WERI-Rb-1 (cell line): Measurements from ENCODE around the gene TEX22.
A peak's percentile ranks its signal among the peaks of the same experiment; 100 is the strongest.

ENCODE experiments used
- DNase-seq: peaks from one replicate; pipeline ENCODE4 v3.0.0-alpha.2; 2020
- H3K27ac ChIP-seq: fragments of 250-450 bp; sonication (Bioruptor Pico); 2 replicates; pipeline ENCODE4 v1.5.1; 2020; ENCODE audit warnings: mild to moderate bottlenecking, moderate library complexity
- H3K27me3 ChIP-seq: fragments of 250-450 bp; sonication (Bioruptor Pico); 2 replicates; pipeline ENCODE4 v1.5.1; 2021; ENCODE audit warnings: mild to moderate bottlenecking, low read depth, moderate library complexity; ENCODE audit not compliant: insufficient read depth, severe bottlenecking
- H3K36me3 ChIP-seq: fragments of 250-450 bp; sonication (Bioruptor Pico); 2 replicates; pipeline ENCODE4 v1.5.1; 2020; ENCODE audit warnings: mild to moderate bottlenecking, moderate library complexity
- H3K4me3 ChIP-seq: 2 replicates; pipeline ENCODE4 v1.5.1; 2011; ENCODE audit warnings: low read depth, mild to moderate bottlenecking, control low read depth, low read length
- H3K9me3 ChIP-seq: fragments of 250-450 bp; sonication (Bioruptor Pico); 2 replicates; pipeline ENCODE4 v1.5.1; 2021; ENCODE audit warnings: mild to moderate bottlenecking, moderate library complexity; ENCODE audit not compliant: severe bottlenecking
- TF ChIP-seq, protein P1 (sequence below): IDR thresholded peaks from 2 replicates; pipeline ENCODE4 v1.5.1; 2011; ENCODE audit warnings: low read depth, mild to moderate bottlenecking, control low read depth, inconsistent platforms, low read length

Gene TEX22

DNA sequence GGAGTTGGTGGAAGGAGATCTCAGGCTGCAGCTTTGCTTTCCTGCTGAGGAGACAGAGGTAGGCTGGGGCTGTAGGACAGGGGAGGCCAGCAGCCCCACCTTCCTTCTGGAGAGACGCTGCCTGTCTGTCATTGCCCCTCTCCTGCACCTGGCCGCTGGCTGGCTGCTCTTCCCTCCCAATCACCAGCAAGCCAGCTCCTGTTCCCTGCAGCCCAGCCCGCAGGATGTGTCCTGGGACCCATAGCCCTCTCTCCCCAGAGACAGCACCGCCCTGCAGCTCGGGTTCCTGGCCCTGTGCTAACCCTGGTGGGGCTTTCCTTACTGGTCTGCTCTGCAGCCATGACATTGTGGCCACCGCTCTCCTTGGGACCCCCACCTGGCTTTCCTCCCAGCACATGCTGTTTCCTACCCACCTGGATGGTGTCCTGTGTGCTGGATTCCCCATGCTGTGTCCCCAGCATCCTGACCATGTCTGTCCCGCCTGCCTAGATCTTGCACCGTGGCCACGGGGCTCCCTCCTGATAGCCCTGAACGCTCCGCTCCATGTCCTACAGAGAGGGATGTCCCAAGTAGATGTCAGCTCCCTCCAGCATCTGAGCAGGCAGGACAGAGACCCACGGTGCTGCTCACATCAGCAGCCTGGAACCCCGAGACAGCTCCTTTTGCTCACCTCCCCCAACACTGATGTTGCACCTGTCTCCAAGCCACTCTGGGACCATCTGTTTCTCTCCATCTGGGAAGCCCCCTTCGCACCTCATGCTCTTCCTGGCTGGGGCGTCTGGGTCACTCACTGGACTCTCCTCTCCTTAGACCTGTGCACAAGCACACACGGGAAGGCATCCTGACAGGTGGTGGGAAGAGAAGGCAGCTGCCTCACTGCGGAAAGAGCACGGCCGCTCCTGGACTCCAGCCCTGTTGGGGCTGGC is 20.2 kb downstream of the TEX22 start:
- DNase-seq, result no peak
- Histone ChIP-seq H3K27me3 (no peaks in the 10 kb centered on the region), H3K36me3 (peaks cover 32% of the 10 kb centered on the region), H3K4me3 (peak overlapping the region; percentile 91), H3K27ac (peak overlapping the region; percentile 89), H3K9me3 (no peaks in the 10 kb centered on the region)
- TF ChIP-seq, protein P1, sequence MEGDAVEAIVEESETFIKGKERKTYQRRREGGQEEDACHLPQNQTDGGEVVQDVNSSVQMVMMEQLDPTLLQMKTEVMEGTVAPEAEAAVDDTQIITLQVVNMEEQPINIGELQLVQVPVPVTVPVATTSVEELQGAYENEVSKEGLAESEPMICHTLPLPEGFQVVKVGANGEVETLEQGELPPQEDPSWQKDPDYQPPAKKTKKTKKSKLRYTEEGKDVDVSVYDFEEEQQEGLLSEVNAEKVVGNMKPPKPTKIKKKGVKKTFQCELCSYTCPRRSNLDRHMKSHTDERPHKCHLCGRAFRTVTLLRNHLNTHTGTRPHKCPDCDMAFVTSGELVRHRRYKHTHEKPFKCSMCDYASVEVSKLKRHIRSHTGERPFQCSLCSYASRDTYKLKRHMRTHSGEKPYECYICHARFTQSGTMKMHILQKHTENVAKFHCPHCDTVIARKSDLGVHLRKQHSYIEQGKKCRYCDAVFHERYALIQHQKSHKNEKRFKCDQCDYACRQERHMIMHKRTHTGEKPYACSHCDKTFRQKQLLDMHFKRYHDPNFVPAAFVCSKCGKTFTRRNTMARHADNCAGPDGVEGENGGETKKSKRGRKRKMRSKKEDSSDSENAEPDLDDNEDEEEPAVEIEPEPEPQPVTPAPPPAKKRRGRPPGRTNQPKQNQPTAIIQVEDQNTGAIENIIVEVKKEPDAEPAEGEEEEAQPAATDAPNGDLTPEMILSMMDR, result no peak

DNA sequence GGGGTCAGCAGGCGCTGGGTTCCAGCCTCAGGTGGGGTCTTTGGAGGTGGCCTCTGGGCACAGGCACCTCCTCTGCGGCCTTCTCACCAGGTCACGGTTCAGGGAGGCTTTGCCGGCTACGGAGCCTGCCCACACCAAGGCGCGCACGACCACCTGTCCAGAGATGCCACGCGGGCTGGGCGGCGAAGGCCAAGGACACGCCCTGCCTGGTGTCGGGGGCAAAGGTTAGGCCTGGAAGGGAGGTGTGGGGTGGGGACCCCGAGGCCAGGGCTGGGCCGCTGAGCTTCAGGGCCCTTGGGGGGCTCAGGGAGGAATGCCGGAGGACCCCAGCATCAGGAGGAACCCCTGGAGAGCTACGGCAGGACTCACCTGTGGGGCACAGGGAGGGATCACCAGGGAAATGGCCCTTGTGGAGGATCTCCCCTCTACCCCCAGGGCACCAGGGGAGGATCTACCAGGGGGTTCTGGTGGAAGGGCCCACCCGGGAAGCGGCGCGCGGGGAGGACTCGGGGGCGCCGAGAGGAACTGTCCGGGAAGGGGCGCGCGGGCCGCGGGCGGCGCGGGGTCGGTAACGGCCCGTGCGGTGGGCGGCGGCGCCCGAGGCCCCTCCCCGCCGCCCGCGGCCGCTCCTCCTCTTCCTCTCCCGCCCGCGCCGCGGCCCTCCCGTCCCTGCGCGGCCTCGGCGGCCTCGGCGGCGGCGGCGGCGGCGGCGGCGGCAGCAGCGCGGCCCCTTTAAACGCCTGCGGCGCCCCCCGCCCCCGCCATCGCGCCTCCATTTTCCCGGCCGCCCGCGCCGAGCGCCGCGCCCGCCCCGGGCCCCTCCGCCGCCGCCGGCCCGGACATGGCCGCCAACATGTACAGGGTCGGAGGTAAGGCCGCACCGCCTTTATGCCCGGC is 21.1 kb downstream of the TEX22 start, which contains the start of gene MTA1:
Gene MTA1, plus strand, starts transcription at position 633 of the 897 bp plus-strand sequence. Its CDS starts 209 bp downstream, at position 842.
- Histone ChIP-seq H3K4me3 (peak within 1 kb of the TSS; percentile 91), H3K27ac (peak within 1 kb of the TSS; percentile 89), H3K36me3 (peaks cover 35% of the 10 kb centered on the region), H3K9me3 (no peaks in the 10 kb centered on the region), H3K27me3 (no peaks in the 10 kb centered on the region)
- TF ChIP-seq, protein P1, result no peak
- DNase-seq, result no peak

DNA sequence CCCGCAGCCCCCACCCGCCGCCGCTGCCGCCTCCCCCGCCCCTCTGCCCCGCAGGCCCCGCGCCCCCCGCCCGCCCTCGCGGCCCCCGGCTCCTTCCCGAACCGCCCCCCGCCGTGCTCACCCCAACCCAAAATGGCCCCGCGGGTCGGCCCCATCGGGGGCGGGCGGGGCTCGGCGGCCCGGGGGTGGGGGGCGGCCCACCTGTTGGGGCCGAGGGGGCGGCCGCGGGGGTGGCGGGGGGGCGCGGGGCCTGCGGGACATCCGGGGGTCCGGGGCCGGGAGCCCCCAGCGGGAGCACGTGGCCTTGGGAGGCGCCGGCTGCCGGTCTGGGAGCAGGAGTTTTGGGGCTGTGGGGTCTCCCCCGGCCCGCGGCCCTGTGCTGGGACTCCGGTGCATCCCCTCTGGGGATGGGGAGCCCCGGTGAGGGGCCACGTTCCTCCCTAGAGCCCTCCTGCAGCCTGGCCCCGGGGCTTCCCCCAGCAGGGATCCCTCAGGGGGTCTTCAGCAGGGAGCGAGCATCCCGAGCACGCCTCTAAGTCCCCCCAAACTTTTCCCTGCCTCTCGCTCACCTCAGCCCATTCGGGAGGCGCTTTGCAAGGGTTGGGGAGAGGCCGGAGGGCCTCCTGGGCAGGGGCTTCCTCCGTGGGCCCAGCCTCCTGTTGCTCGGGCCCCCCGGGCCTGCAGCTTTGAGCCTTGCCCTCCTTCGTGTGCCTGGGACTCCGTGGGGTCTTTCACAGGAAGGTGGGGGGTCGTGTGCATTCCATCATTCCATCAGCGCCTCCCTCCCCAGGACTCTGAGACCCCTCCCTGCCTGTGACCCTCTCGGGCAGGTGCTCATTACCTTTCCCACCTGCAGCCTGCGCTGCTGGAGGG is 22.0 kb downstream of the TEX22 start:
- TF ChIP-seq, protein P1, result no peak
- DNase-seq, result no peak
- H3K36me3 ChIP-seq, result peaks cover 42% of the 10 kb centered on the region
- no peaks in the 10 kb centered on the region for H3K27me3 ChIP-seq
- H3K9me3 ChIP-seq, result no peaks in the 10 kb centered on the region
- peak overlapping the region; percentile 73 for H3K27ac ChIP-seq
- peak overlapping the region; percentile 70 for H3K4me3 ChIP-seq

DNA sequence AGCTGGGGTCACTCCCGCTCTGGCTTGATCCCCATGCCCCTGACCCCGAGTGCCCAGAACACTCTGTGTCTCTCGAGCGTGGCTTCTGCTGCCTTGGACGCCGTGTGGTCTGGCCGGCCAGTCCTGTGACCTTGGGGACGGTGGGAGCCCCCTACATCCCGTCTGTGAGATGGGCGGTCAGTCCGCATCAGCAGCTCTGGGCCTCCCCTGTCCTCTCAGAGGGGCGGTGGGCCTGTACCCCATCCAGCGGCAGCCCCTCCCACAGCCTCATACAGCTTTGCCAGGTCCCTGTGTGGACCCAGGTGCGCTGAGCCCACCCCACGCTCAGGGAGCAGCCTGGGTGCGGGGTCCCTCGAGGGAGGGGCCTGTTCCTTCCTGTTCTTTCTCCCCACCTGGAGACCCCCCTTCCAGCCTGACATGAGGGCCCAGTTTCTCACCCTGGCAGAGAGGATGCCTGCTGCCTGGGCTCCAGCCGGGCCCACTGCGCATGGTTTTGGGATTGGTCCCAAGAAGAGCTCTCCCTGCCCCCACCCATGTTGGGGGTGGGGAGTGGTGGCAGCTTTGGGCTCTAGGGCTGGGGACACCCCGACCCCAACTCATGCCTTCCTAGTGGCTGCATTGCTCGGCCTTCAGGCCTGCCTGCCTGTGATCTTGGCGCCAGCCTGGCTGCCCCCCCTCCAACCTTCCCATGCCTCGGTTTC is 22.8 kb downstream of the TEX22 start:
- Histone ChIP-seq H3K9me3 (no peaks in the 10 kb centered on the region), H3K27me3 (no peaks in the 10 kb centered on the region), H3K36me3 (peaks cover 42% of the 10 kb centered on the region), H3K27ac (no peak overlapping the region; the same call in 1 of the 2 replicates), H3K4me3 (peak overlapping the region; percentile 70)
- no peak for DNase-seq
- TF ChIP-seq, protein P1, result no peak
